Activated CD4-positive, alpha-beta T cell treated with anti-CD3 and anti-CD28 coated beads, Interleukin-2, amount 50 U/mL, for 48 hours (primary cell): ENCODE measurements around the gene HEATR1.
"Not testable (repeated sequence)": the region's sequence is repeated elsewhere in the genome, so short reads cannot be mapped to it uniquely, and the experiment has no call there.

ENCODE experiments used
- DNase-seq, 2 experiments: peaks; one replicate each; pipeline ENCODE4 v3.0.0-alpha.2; 2020

The HEATR1 gene, protein sequence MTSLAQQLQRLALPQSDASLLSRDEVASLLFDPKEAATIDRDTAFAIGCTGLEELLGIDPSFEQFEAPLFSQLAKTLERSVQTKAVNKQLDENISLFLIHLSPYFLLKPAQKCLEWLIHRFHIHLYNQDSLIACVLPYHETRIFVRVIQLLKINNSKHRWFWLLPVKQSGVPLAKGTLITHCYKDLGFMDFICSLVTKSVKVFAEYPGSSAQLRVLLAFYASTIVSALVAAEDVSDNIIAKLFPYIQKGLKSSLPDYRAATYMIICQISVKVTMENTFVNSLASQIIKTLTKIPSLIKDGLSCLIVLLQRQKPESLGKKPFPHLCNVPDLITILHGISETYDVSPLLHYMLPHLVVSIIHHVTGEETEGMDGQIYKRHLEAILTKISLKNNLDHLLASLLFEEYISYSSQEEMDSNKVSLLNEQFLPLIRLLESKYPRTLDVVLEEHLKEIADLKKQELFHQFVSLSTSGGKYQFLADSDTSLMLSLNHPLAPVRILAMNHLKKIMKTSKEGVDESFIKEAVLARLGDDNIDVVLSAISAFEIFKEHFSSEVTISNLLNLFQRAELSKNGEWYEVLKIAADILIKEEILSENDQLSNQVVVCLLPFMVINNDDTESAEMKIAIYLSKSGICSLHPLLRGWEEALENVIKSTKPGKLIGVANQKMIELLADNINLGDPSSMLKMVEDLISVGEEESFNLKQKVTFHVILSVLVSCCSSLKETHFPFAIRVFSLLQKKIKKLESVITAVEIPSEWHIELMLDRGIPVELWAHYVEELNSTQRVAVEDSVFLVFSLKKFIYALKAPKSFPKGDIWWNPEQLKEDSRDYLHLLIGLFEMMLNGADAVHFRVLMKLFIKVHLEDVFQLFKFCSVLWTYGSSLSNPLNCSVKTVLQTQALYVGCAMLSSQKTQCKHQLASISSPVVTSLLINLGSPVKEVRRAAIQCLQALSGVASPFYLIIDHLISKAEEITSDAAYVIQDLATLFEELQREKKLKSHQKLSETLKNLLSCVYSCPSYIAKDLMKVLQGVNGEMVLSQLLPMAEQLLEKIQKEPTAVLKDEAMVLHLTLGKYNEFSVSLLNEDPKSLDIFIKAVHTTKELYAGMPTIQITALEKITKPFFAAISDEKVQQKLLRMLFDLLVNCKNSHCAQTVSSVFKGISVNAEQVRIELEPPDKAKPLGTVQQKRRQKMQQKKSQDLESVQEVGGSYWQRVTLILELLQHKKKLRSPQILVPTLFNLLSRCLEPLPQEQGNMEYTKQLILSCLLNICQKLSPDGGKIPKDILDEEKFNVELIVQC (N-terminal part only)

DNA sequence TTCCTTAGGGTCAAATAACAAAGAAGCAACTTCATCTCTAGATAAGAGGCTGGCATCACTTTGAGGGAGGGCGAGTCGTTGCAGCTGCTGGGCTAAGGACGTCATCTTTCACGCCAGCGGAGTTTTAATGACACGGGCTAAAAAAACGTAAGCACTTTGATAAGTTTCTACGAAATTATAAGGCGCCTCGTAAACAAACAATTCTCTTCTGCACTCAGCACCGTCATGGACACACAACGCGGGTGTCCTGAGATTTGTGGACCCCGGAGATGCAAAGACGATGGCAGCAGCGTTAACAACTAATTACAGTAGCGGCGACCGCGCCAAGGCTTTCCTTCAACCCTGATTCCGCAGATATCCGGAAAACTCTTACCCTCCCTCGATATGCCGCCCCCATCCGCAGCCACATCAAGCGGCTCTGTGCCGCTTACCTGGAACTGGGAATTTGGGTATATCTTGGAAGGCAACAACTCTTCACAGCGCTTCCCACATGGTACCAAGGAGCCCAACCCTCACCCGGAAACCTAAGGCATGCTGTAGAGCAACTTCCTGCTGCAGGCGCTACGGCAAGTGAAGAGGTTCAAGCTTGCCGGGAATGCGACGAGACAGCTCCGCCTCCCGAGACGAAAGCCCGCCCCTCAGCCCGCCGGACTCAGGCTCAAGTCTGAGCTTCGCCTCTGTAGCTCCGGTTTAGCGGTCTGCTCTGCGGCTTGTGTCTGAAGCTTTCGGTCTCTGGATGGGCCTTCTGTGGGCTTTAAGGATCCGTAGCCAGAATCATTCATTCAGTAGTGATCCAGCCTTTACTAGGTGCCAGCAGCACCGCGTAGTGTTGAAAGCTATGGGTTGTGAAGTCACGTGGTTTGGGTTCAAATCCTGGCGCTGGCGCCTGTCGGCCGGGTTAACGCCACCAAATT is at the start of gene HEATR1:
Gene HEATR1, minus strand, starts transcription at position 526 of the 914 bp plus-strand sequence. Its CDS starts 421 bp downstream, at position 105.
- DNase-seq: peak; percentile 93 to 95

DNA sequence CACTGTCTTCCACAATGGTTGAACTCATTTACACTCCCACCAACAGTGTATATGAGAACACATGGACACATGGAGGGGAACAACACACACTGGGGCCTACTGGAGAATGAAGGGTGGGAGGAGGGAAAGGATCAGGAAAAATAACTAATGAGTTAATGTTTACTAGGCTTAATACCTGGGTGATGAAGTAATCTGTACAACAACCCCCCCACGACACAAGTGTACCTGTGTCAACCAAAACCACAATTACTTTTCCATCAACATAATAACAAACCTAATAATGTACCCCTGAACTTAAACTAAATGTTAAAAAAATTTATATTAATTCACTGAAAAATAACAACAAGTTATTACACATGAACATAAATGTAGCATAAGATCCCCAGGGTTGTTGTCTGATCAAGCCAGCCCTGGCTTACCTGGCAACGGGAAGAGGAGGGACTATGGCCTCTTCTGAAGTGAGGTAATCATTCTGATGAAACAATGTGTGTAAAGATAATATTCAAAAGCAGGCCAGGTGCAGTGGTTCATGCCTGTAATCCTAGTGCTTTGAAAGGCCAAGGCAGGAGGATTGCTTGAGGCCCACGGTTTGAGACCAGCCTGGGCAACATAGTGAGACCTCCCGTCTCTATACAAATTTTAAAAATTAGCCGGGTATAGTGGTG is 40.8 kb upstream of the HEATR1 start:
- DNase-seq: no peak

DNA sequence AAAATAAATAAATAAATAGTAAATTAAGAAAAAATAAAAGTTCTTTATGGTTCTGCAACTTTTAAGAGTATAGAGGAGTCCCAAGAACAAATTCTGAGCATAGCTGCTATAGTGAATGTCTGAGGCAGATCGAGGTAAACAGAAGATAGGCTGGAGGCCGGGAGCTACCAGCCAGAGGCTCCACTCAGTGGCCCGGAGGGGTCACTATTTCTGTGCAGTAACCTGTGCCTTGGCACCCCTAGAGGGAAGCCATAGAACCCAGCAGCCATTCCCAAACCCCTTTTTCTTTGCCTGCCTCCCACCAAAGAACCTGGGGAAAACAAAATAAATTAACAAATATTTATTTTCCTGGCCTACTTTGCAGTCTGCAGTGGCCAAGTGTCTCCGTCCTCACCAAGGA is 38.4 kb upstream of the HEATR1 start:
- no peak for DNase-seq

DNA sequence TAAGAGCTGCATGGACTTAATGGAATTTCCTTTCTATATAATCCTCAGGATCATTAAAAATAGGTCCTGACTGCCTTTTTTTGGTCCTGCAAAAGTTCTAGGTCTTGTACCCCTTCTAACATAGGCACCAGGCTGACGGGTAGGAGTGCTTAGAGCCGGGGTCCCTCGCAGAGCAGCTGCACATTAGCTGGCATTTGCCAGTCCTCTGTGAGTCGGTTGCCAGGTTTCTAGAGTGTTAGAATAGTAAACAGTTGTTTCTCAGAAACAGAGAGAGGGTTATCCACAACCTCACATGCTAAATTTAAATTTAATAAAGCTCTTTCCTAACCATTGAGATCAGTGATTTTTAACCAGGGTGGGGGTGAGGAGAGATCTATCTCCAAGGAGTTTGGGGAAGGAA is 35.4 kb upstream of the HEATR1 start:
- no peak for DNase-seq

DNA sequence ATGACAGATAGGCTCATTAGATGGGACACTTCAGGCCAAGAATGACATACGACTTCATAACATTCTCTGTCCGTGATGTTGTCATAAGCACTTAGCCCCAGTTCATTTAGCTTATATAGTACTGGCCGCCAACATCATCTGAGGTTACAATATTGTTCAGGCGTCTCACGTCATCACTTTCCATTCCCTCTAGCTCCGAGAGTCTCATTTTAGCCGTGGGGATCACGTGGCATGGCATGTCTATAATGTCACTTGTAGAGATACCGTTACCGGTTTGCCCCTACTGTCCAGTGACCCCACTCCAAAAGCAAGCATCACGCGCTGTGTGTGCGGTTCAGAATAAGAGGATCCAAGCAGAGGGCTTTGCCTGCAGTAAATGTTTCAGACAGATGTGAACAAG is 34.6 kb upstream of the HEATR1 start:
- DNase-seq: no peak

DNA sequence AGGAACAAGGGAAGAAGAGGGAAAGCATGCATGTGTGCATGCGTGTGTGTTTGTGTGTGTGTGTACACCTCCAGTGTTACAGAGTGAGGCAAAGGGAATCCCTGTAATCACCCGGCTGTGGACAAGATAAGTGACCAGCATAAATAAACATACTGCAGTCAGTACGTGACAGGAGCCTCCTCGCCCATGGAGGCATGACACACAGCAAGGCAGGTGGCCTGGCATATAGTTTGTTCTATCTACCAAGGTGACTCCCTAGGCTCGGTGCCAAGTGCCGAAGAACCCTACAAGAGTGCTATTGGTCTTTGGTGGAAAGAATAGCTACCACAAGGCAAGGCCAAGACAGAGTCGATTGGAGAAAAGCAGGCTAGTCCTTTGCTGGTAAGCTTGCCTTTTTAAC is 31.7 kb upstream of the HEATR1 start:
- no peak for DNase-seq

DNA sequence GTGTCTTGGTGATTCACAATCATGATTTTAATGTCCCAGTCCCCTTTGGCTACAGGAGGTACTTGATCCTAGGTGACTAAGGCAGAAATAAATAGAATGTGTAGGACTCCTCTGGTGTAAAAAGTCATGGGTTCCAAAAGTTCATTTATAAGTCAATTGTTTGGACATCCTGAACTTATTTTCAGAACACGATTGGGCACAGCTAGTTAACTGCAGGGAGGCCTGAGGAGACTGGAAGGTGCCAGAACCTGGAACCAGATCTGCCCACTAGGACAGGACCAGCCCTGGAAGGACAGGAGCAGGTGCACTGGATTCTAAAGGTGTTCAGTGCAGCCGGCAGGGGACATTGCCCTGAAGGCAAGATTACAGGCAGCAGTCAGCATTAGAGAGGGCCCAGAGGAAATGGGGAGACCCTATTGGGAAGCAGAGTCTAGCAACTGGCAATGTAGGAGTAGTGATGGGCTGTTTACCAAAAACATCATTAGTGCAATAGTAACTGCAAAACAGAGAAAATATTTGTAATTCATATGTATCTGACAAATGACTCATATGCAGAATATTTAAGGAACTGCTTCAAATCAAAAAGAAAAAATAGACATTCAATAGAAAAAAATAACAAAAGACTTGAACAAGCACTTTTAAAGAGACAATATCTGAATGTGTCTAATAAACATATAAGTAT is 23.6 kb upstream of the HEATR1 start:
- no peak for DNase-seq

DNA sequence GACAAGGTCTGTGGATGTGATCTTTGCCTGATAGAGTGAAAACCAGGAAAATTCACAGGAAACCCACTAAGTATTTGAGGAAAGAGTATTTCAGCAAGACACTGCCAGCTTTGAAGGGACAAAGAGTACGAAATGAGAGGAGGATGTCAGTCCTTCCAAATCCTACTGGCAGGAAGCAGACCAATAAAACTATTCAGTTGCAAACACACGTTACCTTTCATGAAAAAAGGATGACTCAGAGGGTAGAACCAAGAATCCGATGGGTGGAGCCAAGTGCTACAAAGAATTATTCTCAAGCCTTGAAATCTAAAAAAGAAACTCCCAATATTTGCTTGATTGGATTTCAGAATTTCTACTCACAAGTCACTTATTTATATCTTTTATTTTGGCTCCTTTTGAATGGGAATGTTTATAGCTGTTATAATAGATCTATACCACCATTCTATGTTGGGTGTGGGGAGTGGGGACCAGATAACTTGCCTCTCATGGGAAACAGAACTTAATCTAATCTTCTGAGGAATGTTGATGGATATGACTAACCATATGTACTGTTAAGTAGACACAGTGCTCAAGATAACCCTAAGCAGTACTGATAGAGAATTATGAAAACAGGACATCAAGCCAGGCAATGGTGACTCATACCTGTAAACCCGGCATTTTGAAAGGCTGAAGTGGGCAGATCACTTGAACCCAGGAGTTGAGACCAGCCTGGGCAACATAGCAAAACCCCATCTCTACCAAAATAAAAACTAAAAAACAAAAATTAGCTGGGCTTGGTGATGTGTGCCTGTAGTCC is 19.3 kb upstream of the HEATR1 start:
- no peak for DNase-seq

DNA sequence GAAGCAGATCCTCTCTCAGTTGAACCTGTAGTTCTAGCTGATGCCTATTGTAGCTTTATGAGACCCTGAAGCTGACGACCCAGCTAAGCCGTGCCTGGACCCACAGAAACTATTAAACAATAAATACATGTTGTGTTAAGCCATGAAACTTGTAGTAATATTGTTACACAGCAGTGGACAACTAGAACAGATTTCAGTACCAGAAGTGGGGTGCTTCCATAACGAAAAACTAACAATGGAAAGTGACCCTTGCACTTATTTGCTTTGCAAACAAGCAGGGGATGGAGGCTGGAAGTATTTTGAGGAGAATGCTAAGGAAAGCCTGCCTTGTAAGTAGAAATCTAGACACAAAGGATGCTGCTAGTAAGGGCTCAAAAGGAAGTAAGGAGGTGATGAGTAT is 18.1 kb upstream of the HEATR1 start:
- no peak for DNase-seq

DNA sequence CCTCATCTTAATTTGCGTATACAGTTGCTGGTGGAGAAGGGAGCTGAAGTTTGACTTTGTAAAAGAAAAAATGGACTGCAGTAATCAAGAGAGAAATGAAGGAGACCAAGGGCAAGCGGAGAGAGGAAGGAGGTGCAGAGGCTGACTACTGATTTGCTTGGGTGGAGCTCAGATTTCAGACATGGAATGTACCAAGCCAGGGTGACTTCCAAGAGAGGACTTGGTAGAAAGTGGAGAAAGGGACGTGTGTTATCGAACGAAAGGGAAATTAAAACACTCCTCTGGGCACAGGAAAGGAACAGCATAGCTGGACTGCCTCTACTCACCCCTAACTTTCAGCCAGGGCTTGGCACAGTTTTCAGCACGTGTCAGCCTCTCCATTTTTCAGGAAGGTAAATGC is 15.1 kb upstream of the HEATR1 start:
- no peak for DNase-seq

DNA sequence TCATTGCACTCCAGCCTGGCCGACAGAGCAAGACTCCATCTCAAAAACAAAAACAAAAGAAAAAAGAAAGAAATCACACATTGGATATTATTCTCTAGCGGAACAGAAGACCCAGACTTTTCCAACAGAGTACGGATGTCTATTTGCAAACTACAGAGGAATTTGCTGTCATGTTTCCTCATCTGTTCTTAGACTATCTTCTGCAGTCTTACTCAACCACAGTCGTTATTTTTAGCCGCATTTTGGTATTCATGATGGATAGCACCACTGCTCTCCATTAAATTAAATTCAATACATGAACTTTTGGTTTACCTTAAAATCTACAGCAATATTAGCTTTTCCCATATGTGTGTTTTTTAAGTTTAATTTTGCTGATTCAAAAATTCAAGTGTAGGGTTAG is 14.2 kb upstream of the HEATR1 start:
- DNase-seq: no peak

DNA sequence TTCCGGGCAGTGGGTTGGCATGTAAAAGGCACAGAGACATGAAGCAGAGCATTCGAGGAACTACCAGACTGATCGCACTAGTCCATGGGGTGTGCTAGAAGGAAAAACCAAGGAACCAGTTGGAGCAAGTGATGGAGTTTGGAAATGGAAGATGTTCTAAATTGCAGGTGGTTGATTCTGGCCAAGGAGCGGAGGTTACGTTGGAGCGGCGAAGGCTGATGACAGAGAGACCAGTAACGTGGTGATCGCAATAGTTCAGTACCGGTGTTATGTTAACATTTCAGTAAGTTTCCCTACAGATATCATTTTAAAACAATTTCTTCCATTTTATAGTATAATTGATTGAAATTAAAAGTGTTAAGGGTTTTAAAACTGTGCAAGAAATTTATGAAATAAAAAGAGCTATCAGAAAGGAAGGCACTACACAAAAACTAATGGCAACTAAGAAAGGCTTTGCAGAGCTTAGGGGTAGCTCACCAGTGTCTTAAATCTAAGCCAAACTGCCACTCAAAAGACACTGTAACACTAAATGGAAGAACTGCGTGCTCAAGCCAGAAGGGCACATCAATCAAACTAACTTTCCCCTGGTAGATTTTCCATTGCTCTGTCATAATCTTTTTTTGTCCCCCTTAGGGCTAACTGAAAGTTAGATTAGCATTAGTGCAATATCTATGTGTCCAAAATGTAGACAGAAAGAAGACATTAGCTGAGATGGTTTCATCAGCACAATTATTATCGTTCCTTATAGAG is 11.3 kb upstream of the HEATR1 start:
- no peak for DNase-seq

DNA sequence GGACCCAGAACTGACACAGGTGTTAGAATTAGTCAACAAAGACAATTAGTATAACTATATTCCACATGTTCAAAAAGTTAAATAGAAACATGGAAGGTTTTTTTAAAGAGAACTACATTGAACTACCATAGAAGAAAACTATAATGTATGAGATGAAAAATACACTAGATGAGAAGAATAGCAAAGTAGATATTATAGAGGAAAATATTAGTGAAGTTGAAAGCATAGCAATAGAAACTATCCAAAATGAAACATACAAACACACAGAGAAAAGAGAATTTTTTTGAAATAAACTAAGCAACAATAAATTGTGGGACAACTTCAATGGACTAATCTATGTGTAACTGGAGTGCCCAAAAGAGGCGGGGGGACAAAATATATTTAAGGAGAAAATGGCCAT is 8.0 kb upstream of the HEATR1 start:
- no peak for DNase-seq

DNA sequence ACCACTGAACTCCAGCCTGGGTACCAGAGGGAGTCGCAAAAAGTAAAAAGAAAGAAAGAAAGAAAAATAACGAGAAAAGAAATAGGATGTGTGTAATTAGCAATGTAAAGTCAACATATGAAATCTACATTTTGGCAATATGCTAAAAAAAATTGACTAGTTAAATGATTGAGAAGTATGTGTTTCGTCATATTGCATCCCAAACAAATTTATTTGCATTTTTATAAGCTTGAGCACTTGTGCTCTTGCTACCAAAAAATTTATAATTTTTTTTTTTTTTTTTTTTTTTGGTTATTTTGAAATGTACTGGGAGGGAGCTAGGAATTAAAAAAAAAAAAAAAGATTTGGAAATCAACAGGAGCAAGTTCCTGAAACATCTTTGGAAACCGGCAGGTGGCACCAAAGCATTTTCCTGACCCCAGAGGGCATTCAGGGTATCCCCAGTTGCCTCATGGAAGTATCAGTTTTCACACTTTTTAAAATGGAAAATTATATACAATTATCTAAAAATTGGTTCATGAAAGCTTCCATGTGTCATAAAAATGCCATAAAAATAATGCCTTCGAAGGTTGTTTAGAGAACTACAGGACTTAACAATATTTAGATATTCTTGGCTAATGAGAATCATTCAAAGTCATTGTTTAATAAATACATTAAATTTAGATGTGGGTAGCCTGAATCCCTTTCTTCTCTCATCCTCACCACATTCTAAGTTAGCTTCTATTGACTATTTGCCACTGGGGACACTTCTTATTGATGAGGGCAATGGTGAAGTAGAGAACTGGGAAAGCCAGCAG is 4.8 kb upstream of the HEATR1 start:
- DNase-seq: peak; percentile 27 to 47

DNA sequence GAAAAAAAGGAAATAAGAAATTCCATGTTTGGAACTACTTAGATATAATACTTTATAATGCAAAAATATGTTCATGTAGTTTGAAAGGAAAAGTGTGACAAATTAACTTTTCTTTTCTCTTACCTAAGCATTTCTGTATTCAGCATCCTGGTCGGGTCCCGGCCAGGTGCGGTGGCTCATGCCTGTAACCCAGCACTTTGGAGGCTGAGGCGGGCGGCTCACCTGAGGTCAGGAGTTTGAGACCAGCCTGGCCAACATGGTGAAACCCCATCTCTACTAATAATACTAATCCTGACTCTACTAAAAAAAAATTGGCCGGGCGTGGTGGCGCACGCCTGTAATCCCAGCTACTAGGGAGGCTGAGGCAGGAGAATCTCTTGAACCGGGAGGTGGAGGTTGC is 3.3 kb upstream of the HEATR1 start:
- not testable (repeated sequence) for DNase-seq

DNA sequence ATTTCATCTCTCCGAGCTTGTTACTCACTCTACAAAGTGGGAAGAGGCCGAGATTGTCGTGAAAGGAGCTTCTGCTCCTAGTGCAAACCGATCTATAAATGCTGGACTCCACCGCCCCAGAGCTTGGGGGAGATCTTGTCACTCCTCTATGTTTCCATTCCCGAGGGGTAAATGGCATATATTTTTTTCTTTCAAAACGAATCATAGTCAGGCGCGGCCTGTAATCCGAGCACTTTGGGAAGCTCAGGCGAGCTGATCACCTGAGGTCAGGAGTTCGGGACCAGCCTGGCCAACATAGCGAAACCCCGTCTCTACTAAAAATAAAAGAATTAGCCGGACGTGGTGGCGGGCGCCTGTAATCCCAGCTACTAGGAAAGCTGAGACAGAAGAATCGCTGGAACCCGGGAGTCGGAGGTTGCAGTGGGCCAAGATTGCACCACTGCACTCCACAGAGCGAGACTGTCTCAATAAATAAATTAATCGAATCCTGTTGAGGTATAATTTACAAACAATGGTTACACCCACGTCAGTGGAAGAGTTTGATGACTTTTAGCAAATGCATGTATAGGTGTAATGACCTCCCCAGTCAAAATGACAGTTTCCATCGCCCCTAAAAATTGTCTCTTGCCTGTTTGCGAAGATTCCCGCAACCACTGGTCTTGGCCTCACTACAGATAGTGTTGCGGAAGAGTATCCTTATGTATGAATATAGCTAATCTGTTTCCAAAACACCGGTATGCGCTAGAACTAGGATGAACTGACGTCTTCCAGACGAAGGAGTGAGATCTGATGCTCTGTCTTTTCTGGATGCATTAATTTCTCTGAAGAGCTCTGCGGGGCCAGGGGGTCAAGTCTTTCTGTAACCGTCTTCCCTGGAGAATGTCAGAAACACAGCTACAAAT is 840 bp upstream of the HEATR1 start:
- no peak for DNase-seq

DNA sequence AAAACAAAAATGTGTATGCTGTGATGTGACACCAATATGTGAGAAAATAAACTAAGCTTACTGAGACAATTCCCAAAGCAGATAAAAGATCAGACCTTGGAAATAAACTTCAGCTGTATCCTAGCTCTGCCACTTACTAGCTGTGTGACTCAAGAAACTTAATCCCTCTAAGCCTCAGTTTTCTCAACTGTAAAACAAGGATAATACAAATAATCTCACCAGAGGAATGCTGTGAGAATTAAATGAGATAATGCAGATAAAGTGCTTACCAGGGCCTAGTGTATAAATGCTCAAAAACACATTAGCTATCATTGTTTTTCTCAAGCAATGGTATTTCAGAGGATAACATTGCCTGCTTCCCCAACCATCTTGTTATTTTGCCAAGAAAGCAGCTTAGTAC is 2.1 kb downstream of the HEATR1 start:
- DNase-seq: no peak
